Activated CD8-positive, alpha-beta memory T cell treated with anti-CD3 and anti-CD28 coated beads for 24 hours (primary cell): ENCODE measurements around the gene CHD9.
"Not testable (repeated sequence)": the region's sequence is repeated elsewhere in the genome, so short reads cannot be mapped to it uniquely, and the experiment has no call there.

ENCODE experiments used
- DNase-seq: peaks from one replicate; pipeline ENCODE4 v3.0.0-alpha.2; 2020

CHD9 gene

DNA sequence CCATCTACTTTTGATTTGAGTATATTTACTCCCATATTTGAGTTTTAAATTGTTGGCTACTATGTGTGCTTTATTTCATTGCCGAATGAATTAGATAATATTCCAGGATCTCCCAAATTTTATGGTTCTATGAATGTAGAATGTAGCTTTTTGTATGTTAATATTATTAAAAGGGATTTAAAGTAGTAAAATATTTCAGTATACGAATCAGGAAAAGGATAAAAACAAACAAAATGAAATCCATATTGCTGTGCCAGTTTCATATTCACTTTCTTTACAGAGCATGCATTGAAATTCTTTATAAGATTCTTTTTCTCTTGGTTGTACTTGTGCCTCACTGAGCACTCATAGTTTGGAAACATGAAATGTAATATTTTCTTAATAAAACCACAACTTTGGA is 155.1 kb downstream of the CHD9 start:
- DNase-seq: no peak

DNA sequence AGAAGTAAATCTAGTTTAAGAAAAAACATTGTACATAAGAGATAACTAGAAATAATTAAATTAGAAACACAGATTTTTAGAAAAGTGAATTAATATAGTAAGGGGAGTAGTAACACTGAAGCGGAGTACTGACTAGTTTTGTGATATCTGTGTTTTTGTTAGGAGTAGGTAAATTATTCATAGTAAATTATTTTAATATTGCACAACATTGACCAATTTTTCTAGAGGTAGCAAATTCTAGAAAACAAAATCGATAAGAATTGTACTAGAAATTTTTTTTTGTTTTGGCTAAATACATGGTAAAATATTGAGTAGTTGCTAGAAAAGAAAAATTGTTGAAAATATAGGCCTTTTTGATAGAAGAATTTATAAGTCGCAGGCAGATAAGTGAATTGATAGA is 156.5 kb downstream of the CHD9 start:
- DNase-seq: no peak

DNA sequence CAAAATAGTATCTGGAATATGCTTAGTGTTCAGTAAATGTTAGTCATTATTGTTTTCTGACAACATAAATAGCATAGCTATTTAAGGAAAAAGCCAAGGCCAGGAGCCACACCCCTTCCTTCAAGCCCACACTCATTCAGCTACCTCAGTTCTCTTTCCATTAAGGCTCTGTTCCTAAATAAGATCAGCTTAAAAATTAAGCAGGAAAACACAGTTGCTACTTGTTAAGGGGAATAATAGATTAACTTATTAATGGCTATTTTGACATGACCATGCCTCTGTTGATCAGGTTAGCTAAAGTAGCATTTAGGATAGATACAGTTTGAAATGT is 158.1 kb downstream of the CHD9 start:
- DNase-seq: no peak

DNA sequence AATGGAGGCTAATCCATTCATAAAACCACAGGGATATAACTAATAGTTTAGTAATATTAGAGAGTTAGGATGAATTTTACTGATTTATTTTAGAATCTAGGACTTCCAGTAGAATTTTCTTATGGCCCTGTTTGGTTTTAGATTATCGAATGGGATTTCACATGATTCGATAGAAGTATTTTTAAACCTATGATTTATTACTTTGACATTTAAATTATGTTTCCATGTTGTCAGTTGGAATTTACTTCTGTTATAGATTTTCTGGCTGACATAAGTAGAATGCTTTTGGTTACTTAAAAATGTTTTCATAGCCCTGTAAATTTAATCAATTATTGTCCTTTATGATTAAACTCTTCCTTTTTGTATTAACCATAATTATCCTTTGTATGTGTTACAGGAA is 158.8 kb downstream of the CHD9 start:
- no peak for DNase-seq

DNA sequence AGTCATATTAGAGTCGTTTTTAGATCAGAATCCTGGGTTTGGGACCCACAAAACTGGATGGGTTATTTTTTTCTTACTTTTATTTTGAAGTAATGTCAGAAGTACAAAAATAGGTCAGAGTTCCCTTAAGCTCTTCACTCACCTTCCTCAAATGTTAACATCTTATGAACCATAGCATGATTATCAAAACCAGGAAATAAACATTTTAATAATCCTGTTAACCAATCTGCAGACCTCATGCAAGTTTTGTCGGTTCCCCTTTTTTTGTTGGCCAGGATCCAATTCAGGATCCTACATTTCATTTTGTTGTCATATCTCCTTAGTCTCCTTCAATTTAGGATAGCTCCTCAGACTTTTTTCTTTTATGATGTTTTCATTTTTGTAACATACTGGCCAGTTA is 162.0 kb downstream of the CHD9 start:
- DNase-seq: no peak

DNA sequence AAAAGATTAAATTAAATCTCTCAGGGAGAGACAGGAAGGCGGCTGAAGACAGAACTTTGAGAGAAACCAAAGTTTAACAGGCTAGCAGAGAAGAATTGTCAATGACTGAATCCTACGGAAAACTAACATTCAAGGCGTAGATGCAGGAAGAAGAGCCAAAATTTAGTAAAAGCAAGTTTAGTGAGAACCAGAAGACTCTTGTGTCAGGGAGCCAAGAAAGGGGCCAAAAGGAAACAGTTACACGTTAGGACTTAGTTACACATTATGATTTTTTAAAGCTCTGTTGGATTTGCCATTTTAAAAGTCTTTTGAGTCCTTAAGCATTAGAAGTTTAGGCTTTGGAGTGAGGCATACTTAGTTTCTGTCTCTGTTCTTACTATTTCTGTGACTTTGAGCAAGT is 164.6 kb downstream of the CHD9 start:
- DNase-seq: no peak

DNA sequence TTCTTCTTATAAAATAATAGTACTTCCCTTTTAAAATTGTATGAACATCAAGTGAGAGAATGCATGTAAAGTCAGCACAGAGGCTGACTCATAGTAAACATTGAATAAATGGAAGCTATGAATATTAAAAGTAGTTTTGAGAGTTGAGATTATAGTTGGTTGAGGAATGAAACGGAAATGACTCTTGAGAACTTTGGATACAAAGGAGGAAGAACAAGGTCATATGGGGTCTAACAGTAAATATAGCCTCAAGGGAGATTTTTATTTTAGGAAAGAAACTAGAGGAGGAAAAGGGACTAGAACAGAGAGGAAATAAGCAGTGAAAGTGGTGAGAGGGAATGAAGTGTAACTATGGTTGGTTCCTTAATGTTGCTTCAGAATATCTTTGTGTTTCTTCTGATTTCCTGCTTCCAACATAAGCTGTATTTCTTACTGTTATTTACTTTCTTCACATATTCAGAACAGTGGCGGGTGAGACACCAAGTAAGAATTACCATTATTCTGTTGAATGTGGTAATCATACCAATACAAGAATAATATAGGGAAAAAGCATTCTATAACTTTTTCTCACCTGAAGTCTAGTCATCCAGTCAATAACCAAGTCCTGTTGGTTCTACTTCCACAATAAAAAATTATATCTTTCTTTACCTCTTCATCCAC is 165.1 kb downstream of the CHD9 start:
- no peak for DNase-seq

DNA sequence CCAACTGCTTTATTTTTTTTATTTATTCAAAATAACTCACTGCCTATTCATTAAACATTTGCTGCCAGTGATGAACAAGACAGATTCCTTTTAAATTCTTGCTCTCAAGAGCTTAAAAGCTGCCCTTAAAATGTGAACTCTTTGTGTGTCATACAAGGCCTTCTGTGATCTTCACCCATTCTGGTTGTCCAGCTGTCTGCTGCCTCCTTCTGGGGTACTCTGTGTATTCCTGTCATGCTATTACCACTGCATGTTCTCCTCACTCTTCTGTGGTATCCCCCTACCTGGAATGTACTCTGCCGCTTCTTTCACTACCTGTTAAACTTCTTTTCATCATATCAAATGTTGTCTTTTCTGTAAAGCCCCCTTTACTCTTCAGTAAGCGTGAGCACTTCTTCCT is 165.8 kb downstream of the CHD9 start:
- DNase-seq: no peak

DNA sequence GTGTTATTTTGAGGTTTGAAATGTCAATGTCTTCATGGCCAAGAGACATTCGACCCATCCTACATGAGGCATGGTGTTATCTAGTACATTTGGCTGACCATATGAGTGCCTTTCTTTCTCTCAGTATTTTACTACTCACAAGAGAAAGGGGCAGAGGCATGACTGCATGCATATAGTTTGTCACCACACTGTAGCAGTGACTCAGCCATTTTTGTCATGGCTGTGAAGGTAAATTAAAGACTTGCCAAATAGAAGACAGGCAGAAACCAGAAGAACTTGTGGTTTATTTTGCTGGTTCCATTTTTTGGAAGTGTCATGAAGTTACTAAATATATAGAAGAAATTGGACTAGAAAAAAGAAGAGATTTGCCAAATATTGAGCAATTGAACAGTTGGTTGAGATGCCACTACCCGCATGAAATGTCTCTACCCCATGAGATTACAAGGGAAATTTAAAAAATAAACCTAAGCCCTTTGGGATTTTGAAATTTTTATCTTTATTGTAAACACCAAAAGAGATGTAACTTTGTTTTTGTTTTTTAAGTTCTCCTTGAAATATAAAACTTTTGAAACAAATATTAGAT is 170.3 kb downstream of the CHD9 start:
- no peak for DNase-seq

DNA sequence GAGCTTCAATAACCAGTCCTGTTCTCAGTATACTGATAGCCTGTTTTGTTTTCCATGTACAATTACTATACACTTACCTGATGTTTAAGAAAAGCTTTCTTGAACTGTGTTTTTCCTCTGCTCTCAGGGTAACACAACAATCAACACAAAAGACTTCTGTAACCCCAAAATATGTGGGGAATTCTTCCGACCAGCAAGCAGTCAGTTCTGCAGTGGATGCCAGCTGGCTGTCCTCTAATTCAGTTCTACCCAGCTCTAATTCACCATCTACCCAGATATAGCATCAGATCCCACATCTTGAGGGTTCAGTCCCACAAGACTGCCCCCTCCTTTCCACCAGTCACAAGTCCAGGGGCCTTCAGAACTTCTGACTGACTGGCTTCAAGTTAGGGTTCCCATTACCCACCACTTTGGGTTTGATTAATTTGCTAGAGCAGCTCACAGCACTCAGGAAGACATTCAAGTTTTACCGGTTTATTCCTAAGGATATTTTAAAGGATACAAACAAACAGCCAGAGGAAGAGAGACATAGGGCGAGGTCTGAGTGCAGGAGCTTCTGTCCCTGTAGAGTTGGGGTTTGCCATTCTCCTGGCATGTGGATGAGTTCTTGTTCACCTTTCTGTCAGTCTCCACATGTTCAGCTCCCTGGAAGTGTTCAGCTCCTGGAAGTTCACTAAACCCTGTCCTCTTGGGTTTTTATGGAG is 178.2 kb downstream of the CHD9 start:
- DNase-seq: no peak

DNA sequence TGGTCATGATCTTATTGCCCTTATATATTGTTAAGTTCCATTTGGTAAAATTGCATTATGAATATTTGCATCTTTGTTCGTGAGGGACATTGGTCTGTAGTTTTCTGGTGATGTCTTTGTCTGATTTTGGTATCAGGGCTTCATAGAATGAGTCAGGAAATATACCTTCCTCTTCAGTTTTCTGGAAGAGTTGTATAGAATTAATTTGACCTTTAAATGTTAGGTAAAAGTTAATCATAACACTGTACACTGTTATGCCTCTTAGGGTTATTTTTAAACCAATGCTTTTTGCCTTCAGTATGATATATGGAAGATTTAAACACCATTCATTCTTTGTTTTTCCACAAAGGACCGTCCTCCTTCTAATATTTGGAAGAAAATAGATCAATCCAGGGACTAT is 180.0 kb downstream of the CHD9 start:
- no peak for DNase-seq

DNA sequence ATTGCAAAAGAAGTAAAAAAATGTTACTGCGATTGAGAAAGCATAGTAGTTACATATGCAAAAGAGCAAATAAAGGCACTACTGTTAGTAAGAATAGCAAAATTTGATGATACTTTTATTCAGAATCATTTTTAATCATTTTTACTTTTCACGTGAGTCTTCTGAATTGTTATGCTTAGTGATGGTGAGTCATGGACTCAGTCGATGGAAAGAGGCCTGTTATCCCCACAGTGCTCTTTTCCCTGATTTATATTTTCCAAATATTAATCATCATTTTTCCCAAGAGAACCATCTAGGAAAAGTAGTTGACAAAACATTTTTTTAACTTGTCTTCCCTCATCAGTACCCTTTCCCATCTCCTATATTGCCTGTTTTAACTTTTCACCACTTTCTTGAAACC is 181.1 kb downstream of the CHD9 start:
- no peak for DNase-seq

DNA sequence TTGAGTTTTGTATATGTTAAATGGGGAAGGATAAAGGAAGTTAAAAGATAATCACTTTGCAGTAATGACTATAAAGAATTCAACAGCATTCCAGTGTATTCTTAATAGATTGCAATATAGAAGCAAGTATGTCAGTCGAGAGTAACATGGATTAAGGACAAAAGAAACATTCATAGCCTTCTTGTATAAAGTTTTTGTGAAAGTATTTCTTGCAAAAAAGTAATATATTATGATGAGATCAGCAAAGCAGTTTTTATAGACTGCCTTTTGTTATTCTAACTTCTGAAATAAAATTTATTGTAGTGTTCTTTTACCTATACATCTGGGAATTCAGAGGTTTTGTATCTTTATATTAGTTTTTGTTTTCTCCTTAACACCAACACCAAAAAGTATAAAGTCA is 194.5 kb downstream of the CHD9 start:
- no peak for DNase-seq

DNA sequence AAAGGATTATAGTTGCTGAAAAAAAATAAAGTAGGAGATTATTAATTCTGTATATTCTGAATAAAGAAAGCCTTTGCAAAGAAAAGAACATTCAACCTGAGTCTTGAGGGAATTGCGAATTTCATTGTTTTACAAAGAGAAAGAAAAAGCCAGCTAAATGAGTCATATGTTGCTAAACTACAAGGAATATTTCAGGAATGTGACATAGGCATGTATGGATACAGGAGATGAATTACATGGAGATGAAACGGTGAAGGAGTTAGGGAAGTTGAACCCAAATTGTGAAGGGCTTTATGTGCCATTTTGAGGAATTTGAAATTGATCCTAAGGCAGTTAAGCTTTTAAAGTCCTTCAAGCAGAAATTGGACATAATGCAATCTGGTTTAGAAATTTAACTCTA is 202.2 kb downstream of the CHD9 start:
- DNase-seq: no peak

DNA sequence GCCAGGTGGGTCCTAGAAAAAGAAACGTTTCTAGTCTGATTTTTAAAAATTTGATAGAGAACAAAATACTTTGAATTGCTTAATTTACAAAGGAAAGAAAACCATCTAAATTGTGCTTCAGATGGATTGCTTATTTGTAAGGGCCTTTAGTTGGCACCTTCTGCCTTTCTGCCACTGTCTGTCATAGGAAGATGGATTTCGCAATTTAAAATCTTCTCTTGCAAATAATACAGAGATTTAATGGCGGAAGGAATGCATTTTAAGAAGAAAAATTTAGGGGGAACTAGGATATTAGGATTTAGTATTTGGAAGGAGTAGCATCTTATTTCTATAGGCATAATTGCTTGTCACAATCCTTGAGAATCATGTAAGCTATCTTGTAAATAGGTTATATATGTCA is 204.0 kb downstream of the CHD9 start:
- DNase-seq: no peak

DNA sequence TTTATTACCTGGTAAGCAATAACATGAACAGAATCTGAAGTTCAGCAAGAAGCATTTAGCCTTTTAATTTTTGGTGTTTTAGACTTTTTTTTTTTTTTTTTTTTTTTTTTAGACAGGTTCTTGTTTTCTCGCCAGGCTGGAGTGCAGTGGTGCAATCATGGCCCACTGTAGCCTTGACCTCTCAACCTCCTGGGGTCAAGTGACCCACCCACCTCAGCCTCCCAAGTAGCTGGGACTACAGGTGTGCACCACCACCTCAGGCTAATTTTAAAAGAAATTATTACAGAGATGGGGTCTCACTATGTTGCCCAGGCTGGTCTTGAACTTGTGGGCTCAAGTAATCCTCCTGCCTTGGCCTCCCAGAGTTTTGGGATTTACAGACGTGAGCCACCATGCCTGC is 206.5 kb downstream of the CHD9 start:
- DNase-seq: no peak

DNA sequence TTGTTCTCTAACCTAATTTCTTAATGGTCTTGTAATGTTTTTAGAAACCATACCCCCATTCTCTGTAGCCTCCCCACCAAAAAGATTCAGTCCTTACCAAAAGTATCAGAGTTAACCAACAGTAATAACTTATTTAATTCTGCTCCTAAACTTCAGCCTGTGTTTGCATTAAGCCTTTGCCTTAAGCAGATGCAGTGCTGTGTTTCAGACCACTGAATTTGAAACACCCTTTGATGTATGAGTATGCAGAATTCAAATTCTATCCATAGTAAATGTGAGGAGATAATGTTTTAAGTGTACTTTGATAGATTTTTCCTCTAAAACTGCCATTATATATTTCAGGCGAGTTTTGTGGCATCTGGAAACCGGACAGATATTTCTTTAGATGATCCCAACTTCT is 207.9 kb downstream of the CHD9 start:
- DNase-seq: no peak

DNA sequence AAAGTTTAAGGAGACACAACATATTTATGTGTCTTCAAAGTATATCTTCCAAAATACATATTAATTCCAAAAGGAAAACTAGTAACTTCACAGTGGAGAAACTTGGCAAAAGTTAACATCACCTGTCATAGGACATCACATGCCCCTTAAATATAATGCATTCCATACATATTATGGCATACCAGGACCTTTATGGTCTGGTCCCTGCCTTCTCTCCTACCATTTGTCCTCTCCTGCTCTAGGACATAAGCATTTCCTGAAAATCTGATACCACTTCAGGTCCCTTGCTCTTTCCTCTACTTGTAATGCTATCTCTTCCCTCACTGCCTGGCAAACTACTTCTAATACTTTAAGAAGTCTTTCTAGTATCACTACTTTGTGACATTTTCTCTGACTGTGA is 211.4 kb downstream of the CHD9 start:
- DNase-seq: no peak

DNA sequence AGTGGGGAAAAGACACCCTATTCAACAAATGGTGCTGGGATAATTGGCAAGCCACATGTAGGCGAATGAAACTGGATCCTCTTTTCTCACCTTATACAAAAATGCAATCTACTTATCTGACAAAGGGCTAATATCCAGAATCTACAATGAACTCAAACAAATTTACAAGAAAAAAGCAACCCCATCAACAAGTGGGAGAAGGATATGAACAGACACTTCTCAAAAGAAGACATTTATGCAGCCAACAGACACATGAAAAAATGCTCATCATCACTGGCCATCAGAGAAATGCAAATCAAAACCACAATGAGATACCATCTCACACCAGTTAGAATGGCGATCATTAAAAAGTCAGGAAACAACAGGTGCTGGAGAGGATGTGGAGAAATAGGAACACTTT is 223.7 kb downstream of the CHD9 start:
- not testable (repeated sequence) for DNase-seq

DNA sequence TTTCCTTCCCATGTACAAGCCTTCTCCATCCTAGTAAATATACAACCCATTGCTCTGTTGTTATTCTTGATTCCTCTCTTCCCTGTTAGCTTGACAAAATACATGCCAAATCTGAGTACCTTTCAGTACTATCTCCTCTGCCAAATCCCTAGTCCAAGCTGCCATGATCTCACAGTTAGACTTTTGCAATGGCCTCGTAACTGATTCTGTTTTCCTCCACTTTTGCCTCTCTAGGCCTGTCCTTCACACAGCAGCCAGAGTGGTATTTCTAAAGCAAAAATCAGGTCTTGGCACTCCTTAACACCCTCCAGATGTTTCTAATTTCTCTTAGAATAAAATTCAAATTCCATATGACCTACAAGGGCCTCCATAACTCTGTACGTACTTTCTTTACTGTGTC is 226.5 kb downstream of the CHD9 start:
- no peak for DNase-seq

DNA sequence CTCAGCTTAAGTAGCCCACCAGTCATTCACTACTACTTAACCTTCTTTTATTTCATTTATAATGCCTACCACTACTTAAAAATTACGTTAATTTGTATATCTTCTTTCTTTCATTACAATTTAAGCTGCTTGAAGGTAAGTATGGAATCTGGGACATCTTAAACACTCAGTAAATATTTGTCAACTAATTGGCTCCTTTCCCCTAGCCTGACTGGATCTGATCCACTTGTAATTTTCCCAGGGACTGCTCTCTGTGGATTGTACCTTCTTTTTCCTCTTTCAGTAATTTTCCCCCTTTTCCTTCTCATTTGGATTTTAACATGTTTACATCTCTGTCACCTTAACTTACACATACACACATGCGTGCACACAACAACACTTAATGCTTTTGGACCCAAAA is 227.1 kb downstream of the CHD9 start:
- DNase-seq: no peak

DNA sequence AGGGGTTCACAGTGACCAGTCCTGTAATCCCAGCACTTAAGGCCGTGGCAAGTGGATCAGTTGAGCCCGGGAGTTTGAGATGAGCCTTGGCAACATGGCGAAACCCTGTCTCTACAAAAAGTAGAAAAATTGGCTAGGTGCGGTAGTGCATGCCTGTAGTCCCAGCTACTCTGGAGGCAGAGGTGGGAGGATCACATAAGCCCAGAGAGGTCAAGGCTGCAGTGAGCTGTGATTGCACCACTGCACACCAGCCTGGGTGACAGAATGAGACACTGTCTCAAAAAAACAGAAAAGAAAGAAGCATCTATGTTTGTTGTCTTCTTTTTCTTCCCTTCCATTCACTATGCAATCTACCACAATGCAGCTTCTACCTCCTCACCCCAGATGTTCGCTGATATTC is 227.5 kb downstream of the CHD9 start:
- no peak for DNase-seq

DNA sequence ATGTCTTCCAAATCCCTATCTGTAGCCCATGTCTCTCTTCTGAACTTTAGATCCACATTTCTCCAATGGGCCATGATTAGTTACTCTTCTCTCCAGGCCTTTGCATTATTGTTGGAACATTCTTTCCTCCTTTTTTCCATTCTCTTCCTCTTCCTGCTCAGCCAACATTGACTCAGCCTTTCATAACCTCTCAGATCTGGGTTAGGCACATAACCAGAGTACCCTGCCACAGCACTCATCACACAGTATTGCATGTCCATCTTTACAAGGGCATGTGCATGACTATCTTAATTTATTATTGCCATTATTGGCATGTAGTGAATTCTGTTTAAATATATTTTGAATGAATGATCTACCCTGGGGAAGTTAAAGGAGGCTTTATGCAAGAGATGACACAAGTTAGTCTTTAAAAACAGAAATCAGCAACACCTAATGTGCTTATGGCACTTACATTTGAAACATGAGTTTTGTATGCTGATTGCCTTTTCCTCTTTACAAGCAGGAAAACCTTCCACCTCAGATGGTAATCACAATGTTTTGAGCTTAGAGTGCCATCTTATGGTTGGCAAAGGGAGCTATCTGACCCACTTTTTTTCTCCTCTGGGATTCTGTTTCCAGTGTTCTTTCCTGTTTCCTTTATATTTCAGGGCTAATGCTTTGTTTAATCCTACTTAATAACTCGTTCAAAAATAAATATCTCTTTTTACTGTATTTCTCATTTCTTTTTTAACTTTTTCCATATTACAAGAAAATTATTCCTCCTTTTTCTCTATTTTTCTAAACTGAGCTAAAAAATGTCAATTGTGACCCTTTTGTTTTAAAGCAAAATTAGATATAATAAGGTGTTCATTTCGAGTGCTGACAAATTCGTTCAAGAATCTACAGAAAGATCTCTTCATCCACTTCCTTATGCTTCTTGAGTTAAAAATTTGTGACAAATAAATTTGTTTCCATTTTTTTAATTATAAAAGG is 228.5 kb downstream of the CHD9 start:
- DNase-seq: no peak

DNA sequence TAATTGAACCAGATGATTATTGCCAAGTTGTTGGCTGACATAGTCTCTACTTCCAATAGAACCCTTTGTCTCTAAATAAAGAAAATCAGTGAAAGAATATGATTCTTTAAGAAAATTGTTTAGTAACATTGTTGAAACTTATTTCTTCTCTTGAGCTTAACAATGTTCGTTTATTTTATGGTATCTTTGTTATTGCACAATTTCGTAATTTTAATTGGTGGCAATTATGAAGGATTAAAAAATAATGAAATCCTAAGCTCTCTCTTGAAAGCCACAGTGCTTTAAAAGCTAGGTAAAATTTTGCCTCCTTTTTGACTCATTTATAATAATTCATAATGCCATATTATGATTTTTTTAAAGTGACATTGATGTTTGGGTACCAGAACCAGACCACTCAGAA is 230.4 kb downstream of the CHD9 start:
- no peak for DNase-seq
